Measurements from ENCODE around the gene PLCZ1.
"Not testable (repeated sequence)": the region's sequence is repeated elsewhere in the genome, so short reads cannot be mapped to it uniquely, and the experiment has no call there.

The PLCZ1 gene, protein sequence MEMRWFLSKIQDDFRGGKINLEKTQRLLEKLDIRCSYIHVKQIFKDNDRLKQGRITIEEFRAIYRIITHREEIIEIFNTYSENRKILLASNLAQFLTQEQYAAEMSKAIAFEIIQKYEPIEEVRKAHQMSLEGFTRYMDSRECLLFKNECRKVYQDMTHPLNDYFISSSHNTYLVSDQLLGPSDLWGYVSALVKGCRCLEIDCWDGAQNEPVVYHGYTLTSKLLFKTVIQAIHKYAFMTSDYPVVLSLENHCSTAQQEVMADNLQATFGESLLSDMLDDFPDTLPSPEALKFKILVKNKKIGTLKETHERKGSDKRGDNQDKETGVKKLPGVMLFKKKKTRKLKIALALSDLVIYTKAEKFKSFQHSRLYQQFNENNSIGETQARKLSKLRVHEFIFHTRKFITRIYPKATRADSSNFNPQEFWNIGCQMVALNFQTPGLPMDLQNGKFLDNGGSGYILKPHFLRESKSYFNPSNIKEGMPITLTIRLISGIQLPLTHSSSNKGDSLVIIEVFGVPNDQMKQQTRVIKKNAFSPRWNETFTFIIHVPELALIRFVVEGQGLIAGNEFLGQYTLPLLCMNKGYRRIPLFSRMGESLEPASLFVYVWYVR

DNA sequence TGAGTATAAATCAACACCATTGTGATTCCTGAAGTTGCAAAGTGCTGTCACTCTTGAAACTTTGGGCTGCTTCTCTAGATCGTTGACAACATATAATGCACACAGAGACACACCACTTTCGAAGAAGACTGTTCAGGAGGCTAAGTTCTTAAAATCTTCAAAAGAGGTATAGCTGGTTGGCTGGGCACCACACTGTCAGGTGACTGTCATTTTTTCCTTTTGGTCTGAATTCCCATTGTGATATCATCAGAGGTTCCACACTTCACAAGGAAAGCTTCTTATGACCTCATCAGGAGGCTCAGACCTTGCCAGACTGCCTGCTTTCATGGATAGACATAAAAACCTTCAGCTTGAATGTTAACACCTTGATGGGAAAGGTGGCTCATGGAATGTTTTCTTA lies at the start of gene PLCZ1, which contains the start of gene CAPZA3:
Gene PLCZ1, minus strand, starts transcription at position 194 of the 400 bp plus-strand sequence. CDS start 641 bp downstream, outside the sequence.
Gene CAPZA3, plus strand, starts transcription at position 301 of the 400 bp plus-strand sequence. CDS start 150 bp downstream, outside the sequence.
- no peak for DNase-seq

DNA sequence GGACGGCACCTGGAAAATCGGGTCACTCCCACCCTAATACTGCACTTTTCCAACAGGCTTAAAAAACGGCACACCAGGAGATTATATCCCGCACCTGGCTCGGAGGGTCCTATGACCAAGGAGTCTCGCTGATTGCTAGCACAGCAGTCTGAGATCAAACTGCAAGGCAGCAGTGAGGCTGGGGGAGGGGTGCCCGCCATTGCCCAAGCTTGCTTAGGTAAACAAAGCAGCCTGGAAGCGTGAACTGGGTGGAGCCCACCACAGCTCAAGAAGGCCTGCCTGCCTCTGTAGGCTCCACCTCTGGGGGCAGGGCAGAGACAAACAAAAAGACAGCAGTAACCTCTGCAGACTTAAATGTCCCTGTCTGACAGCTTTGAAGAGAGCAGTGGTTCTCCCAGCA lies 47.7 kb upstream of the PLCZ1 start:
- not testable (repeated sequence) for DNase-seq

- no peak for DNase-seq
Observed at GRCh38 chr12:18782827-18783226, 45.0 kb upstream of the PLCZ1 start.

DNA sequence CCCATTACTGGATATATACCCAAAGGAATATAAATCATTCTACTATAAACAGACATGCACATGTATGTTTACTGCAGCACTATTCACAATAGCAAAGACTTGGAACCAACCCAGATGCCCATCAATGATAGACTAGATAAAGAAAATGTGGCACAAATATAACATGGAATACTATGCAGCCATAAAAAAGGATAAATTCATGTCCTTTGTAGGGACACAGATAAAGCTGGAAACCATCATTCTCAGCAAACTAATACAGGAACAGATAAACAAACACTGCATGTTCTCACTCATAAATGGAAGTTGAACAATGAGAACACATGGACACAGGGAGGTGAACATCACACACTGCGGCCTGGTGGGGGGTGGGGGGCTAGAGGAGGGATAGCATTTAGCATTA lies 28.7 kb upstream of the PLCZ1 start:
- not testable (repeated sequence) for DNase-seq

GRCh38 chr12:18755341-18755740 lies 17.5 kb upstream of the PLCZ1 start:
- DNase-seq, result no peak

DNA sequence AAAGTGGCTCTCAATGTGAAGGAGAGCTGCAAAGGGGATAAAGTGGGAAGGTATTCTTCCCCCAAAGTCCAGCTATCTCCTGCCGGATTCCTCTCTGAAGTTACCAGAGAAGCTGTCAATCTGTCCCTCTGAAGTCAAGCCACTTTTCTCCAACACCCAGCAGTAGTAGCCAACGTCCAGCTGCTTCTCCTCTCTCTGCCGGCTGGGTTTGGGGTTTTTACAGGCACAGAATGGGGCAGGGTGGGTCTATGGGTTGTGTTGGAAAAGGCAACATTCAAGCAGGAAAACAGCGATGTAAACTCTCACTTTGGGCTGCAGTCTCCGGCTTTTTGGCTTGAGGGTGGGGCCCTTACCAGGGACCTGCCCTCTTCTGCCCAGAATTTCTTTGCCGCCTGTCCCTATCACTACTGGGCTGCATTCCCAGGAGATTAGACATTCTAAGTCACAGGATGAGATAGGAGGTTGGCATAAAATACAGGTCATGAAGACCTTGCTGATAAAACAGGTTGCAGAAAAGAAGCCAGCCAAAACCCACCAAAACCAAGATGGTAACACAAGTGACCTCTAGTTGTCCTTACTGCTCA lies 16.4 kb upstream of the PLCZ1 start:
- no peak for DNase-seq

GRCh38 chr12:18753481-18754123 lies 15.8 kb upstream of the PLCZ1 start:
- DNase-seq, result no peak

- no peak for DNase-seq
Observed at GRCh38 chr12:18752947-18753346, 15.1 kb upstream of the PLCZ1 start.

DNA sequence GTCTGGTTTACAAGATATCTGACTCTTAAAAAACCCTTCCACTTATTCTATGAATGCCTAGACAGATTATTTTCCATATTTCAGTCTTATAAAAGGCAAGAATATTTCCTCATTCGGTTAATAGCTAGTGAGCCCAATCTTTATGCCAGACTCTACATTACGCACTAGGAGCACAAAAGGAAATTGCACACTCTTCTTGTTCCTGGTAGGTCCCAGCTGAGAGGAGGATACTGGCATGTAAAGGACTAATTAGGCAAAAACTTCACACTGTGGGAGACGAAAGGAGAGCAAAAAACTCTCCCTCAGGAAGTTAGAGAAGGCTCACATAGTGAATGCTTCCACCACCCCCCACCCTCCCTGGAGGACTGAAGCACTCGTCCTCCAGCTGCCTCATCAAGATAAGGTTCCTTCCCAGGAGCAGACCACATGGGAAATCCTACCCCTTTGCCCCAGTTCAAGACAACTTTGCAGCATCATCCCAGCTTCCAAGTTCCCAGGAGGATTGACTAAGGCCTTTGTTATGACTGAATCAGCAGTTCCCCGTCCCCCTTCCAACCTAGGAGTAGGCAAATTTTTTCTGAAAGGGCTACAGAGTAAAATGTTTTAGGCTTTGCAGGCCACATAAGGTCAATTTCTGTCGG lies 14.6 kb upstream of the PLCZ1 start:
- no peak for DNase-seq

DNA sequence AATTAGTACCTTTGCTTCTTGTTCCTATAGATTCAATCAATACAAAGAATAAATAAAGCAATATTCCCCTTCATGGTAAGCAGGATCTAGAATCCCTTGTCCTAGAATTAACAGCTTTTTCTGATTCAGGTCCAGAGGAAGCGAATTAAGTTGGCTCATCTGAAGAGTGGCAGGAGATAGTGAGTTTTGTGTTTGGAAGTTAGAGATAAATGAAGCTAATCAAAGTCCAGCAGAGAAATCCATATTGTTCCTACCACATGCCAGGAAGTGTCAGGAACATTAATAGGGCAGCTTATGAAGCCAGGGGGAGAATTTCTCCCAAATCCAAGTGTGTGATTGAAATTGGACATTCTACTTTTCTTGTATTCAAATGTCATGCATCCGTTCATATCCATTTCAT lies 14.1 kb upstream of the PLCZ1 start:
- DNase-seq, result no peak

DNA sequence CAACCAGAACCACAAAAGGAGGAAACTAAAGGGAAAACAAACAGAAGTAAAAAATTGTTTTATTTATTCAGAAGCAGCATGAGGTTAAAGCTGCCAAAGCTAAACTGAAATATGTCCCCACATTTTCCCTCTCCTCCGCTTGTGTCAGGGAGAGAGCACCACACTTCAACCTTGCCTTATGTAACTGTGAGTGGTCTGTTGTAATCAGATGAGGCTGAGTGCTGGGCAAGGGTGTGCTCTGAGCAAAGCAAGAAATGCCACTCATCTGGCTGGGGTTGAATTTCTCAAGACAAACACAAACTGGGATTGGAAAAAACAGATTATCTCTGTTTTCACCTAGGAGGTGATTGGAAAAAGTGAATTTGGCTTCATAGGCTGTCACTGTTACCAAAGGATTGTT lies 12.3 kb upstream of the PLCZ1 start:
- DNase-seq, result no peak

GRCh38 chr12:18749386-18749957 lies 11.7 kb upstream of the PLCZ1 start:
- DNase-seq, result no peak

- DNase-seq, result no peak
Observed at GRCh38 chr12:18747895-18748294, 10.1 kb upstream of the PLCZ1 start.

- DNase-seq, result no peak
Observed at GRCh38 chr12:18731156-18731555, 6.7 kb downstream of the PLCZ1 start.

DNA sequence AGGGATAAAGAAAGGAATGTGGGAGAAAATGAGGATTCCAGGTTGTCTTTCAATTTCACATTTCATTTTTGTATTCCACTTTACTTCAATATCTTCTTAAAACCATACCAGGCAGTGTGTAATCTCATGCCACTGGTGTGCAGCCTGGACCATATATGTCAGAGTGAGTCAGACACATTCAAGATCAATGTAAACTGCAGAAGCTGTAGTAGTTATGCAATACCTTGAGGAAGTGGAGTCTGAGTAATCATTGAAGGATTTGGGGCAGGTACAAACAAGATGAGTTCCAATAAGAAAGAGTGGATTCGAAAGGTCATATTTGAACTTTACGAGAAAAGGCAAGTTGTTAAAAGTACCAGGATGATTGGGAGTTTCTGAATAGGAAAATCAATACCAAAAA lies 14.1 kb downstream of the PLCZ1 start:
- DNase-seq, result no peak

- DNase-seq, result no peak
Observed at GRCh38 chr12:18721452-18721851, 16.4 kb downstream of the PLCZ1 start.

DNA sequence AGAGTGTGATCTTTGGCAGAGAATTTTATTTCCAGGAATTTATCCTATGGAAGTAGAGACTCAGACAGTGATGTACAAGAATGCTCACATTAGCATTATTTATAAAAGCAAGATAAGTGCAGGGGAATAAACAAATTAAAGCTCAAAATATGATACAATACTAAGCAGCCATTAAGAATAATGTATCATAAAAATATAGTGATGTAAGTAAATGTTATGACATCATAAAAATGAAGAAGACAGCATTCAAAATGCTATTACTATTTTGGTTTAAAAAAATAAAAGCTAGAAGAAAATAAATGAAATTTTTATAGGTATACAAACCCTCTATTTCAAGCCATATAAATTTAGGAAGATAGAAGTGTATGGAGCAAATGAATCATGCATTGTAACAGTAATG lies 17.1 kb downstream of the PLCZ1 start:
- DNase-seq, result no peak

DNA sequence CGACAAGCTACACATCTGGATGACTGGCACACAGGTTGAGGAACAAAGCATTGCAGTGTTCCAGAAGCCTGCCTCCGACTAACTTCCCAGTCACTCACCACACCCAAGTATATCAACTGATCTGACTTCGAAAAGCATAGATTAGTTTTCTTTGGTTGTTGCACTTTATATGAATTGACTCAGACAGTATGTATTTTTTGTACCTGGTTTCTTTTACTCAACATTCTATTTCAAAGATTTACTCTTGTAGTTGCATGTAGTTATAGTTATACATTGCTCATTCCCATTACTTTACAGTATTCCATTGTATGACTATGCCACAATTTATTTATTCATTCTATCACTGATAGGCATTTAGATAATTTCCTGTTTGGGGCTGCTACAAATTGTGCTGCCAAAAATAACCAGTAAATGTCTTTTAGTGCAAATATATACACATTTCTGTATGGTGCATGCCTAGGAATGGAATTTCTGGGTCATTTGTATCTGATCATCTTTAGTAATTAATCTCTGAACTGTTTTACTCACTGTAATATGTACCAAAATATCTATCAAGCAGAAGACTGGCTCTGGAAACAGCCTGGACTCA lies 17.8 kb downstream of the PLCZ1 start:
- no peak for DNase-seq

DNA sequence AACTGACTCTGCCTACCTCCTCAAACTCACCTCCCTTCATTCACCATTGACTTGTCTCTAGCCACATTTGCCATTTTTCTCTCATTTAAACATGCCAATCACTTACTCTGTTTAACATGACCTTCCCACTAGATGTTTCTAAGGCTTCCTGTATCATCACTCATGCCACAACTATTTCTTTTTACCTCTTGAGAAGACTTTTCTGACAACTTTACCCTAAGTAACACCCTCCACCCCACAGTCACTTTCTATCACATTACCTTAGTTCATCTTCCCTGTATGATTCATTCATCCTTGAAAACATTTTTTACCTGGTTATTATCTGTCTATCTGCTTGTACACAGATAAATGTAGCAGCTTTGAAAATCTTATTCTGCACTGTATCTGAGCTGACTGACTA lies 19.4 kb downstream of the PLCZ1 start:
- no peak for DNase-seq

DNA sequence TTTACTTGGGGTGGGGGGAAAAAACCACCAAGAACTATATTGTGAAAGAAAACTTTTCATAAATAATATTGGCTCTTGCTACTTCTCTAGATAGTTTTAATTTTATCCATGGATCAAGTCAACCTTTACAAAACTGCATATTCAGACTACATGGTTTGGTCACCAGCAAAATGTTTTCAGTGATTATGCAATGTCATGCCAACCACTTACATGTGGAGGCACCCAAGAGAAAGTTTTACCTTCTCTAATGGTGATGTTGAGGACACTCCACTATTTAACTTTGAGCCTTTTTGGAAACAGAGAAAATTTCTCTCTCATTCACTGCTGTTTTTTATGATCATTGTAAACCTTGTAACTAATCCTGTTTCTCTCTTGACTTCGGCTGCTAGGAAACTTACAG lies 21.6 kb downstream of the PLCZ1 start:
- DNase-seq, result no peak

GRCh38 chr12:18706798-18707197 lies 31.0 kb downstream of the PLCZ1 start:
- no peak for DNase-seq

- DNase-seq, result no peak
Observed at GRCh38 chr12:18703911-18704310, 33.9 kb downstream of the PLCZ1 start.

Data from CD4-positive, alpha-beta T cell treated with Interleukin-17A for 4 hours (primary cell).